Esophagus muscularis mucosa (tissue), 4 donors: Measurements from ENCODE around the gene ZER1. TPM values are rescaled to one million over a fixed set of nuclear protein-coding genes. Genes with fewer than 3 reads are reported as not detected.
A peak's percentile ranks its signal among the peaks of the same experiment; 100 is the strongest.

Experiments used
- DNase-seq: peaks from one replicate; pipeline ENCODE4 v3.0.0-alpha.2; 2017; ENCODE audit errors: extremely low spot score
- H3K27ac ChIP-seq, 4 donors: fragments of 200-600 bp; sonication (generic); replicated peaks in 1 of 4; 1 replicate in 3 of 4; 2 replicates in 1 of 4; pipeline ENCODE4 v1.5.1; 2016 to 2019; ENCODE audit warnings: mild to moderate bottlenecking in 1 of 4
- H3K27me3 ChIP-seq, 4 donors: fragments of 200-600 bp; sonication (generic); one replicate each; pipeline versions ENCODE4 v1.5.1 to v1.6.0; 2016 to 2019
- H3K36me3 ChIP-seq, 4 donors: fragments of 200-600 bp; sonication (generic); one replicate each; pipeline ENCODE4 v1.5.1; 2016 to 2019
- H3K4me1 ChIP-seq, 4 donors: fragments of 200-600 bp; sonication (generic); one replicate each; pipeline ENCODE4 v1.5.1; 2016 to 2019
- H3K4me3 ChIP-seq, 4 donors: fragments of 200-600 bp; sonication (generic); 1 replicate in 2 of 4; 2 replicates in 2 of 4; pipeline ENCODE4 v1.5.1; 2016 to 2019; ENCODE audit warnings: mild to moderate bottlenecking in 4 of 4, moderate library complexity in 1 of 4
- H3K9me3 ChIP-seq, 4 donors: fragments of 200-600 bp; sonication (generic); 1 replicate in 3 of 4; 2 replicates in 1 of 4; pipeline ENCODE4 v1.5.1; 2016 to 2019
- EP300 ChIP-seq: sonication (generic); formaldehyde crosslinking; IDR thresholded peaks from one replicate; pipeline ENCODE4 v1.6.1; 2017; ENCODE audit warnings: antibody characterized with exemption
- POLR2A ChIP-seq: fragments of 450-650 bp; IDR thresholded peaks from one replicate; pipeline ENCODE4 v1.6.1; 2017; ENCODE audit warnings: antibody characterized with exemption, moderate library complexity, mild to moderate bottlenecking, low read depth
- POLR2AphosphoS5 ChIP-seq, 2 donors: sonication (generic); formaldehyde crosslinking; IDR thresholded peaks; one replicate each; pipeline ENCODE4 v1.6.1; 2017; ENCODE audit warnings: antibody characterized with exemption in 2 of 2
- WGBS: methylation state at CpG from one replicate; pipeline ENCODE4 v1.1.5; 2018; 5-methylcytosine and 5-hydroxymethylcytosine counted together
- intact Hi-C: fragments of 100-400 bp; cut with DNase I; formaldehyde crosslinking; loops from one replicate; pipeline ENCODE4 v1.15.1; 2023
- total RNA-seq, 4 donors: library from RNA; depleted of rRNA; stranded (reverse); fragments of >200 nt; gene quantifications; one replicate each; pipeline versions ENCODE4 v1.1.0 to v1.2.1, GENCODE V29; 2016
- TF ChIP-seq, protein P1 (sequence below), 3 experiments: fragments of 200-600 bp in 2 of 3; fragments of 450-650 bp in 1 of 3; sonication (generic) in 2 of 3; IDR thresholded peaks; one replicate each; pipeline ENCODE4 v1.5.1; 2017 to 2019; ENCODE audit warnings: antibody characterized with exemption in 3 of 3, mild to moderate bottlenecking in 2 of 3, moderate library complexity in 1 of 3

Gene ZER1
- total RNA-seq, 4 donors from 2014 or later: 56.5 to 114 (median 79.4) TPM

DNA sequence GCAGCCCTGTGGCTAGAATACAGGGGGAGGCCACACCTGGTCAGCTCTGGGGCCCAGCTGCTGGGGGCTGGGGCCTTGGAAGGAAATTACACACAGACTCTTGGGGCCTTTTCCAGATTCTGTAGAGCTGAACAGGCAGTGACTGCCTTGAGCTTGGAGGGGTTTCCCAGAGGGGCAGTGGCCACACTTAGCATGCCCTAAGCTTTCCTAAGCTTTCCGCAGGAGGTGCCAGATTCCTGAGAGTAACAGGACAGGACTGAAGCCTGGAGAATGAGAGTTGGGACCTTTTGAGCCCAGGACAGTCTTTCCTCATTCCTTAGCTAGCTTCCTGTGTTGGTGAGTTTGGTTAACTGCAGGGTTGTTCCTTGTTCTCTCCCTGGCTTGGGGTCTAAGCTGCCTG is 16.7 kb upstream of the ZER1 start:
- TF ChIP-seq EP300: no peak
- no peak for TF ChIP-seq POLR2AphosphoS5 (IDR thresholded peaks at IDR 0.05)
- TF ChIP-seq, protein P1, sequence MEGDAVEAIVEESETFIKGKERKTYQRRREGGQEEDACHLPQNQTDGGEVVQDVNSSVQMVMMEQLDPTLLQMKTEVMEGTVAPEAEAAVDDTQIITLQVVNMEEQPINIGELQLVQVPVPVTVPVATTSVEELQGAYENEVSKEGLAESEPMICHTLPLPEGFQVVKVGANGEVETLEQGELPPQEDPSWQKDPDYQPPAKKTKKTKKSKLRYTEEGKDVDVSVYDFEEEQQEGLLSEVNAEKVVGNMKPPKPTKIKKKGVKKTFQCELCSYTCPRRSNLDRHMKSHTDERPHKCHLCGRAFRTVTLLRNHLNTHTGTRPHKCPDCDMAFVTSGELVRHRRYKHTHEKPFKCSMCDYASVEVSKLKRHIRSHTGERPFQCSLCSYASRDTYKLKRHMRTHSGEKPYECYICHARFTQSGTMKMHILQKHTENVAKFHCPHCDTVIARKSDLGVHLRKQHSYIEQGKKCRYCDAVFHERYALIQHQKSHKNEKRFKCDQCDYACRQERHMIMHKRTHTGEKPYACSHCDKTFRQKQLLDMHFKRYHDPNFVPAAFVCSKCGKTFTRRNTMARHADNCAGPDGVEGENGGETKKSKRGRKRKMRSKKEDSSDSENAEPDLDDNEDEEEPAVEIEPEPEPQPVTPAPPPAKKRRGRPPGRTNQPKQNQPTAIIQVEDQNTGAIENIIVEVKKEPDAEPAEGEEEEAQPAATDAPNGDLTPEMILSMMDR (IDR thresholded peaks at IDR 0.05): no peak
- TF ChIP-seq POLR2A: no peak
- H3K36me3 ChIP-seq: peaks cover 12 to 48% (median 39%) of the 10 kb centered on the region in 4 donors
- H3K27me3 ChIP-seq: no peaks in the 10 kb centered on the region
- no peak for DNase-seq
- H3K4me1 ChIP-seq: peaks cover 5 to 34% (median 30%) of the 10 kb centered on the region in 4 donors
- no peak overlapping the region for H3K27ac ChIP-seq
- WGBS: no CpG with 5 or more reads among the region's 1 CpG
- H3K4me3 ChIP-seq: peak overlapping the region; percentile 93 to 100 (median 98)
- no peaks in the 10 kb centered on the region for H3K9me3 ChIP-seq
- intact Hi-C loops: no loop called here

DNA sequence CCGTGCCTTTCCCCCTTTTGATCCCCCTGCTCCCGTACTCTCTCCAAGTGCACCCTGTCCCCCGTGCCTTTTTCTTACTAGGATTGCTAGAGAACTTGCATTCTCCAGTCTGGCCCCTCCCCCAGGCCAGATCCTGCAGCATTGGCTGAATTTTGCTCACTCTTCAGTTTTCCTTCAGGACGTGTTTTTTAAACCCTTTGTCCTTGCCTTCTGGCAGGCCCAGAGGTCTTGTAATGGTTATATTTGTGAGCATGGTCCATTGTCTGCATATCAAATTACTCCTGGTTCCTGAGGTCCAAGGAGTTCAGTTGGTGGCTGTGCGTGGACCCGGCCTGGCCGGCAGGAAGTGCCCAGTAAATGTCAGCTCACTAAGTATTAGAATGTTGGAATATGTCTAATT is 15.9 kb upstream of the ZER1 start:
- Histone ChIP-seq H3K27me3 (no peaks in the 10 kb centered on the region), H3K4me3 (peak overlapping the region; percentile 93 to 100 (median 98)), H3K9me3 (no peaks in the 10 kb centered on the region), H3K36me3 (peaks cover 12 to 40% (median 31%) of the 10 kb centered on the region in 4 donors), H3K27ac (peak overlapping the region; percentile 85 to 88 (median 86)), H3K4me1 (peaks cover 5 to 40% (median 35%) of the 10 kb centered on the region in 4 donors)
- TF ChIP-seq POLR2AphosphoS5 (IDR thresholded peaks at IDR 0.05): no peak
- TF ChIP-seq, protein P1 (IDR thresholded peaks at IDR 0.05): no peak
- intact Hi-C loops: loop anchor here (2.0 kb wide), 1 partner anchor 85 kb away; the partner anchor contains the start of gene PKN3
- no peak for DNase-seq
- under 1% methylated on average over 7 of the region's 7 CpGs for WGBS

DNA sequence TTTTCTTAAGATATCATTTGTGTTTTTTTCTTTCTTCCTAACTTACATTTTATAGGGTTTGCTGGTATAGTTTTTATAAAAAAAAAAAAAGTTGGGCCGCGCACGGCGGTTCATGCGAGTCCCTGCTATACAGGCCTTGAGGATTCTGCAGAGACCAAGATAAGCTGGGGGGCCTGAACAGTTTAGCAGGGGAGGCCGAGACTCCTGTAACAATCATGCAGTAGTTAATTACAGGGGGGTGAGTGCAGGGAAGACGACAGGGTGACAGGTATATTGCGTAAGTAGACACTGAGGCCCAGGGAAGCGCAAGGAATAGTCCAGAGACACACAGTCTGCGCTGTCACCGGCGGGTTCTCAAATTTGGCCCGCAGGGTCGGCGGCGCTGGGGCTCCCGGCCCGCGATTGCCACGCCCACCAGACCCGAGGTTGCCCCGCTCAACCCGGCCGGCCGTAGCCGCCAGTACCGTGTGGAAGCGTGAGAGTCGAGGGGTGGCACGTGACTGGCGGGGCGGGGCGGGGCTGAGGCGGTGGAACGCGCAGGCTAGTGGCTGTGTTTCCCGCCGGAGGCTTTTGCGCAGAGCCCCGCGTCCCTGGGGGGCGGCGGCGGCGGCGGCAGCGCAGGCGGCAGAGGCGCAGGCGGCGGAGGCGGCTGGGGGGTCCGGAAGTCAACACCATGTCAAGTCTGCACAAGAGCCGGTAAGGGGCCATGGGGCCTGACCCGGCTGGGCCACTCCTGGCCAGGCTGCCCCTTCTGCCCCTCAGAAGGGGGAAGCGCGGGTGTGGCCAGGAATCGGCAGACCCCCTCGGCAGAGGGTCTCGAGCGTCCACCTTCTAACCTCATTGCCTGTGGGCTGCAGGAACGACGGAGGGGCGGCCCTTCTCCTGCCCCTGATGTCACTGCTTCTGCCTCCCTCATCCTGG is 15.2 kb upstream of the ZER1 start, which contains the start of gene TBC1D13:
TBC1D13 (plus strand) TSS at position 573 of the 921 bp plus-strand sequence; CDS start at position 674, 101 bp downstream.
- H3K4me3 ChIP-seq: peak within 1 kb of the TSS; percentile 93 to 100 (median 98)
- intact Hi-C loops: loop anchor here (2.0 kb wide), 1 partner anchor 84 kb away; the partner anchor contains the start of gene PKN3
- TF ChIP-seq POLR2AphosphoS5 (IDR thresholded peaks at IDR 0.05) (peak; percentile 83 to 88), POLR2A (no peak), EP300 (no peak)
- TF ChIP-seq, protein P1 (IDR thresholded peaks at IDR 0.05): peak in 1 of 3 experiments; percentile 33
- 19% methylated on average over 25 of the region's 64 CpGs for WGBS
- H3K4me1 ChIP-seq: peaks cover 5 to 40% (median 35%) of the 10 kb centered on the region in 4 donors
- H3K27me3 ChIP-seq: no peaks in the 10 kb centered on the region
- DNase-seq: peak; percentile 98
- H3K27ac ChIP-seq: peak within 1 kb of the TSS; percentile 85 to 88 (median 86)
- H3K9me3 ChIP-seq: no peaks in the 10 kb centered on the region
- peaks cover 5 to 33% (median 24%) of the 10 kb centered on the region in 4 donors for H3K36me3 ChIP-seq

DNA sequence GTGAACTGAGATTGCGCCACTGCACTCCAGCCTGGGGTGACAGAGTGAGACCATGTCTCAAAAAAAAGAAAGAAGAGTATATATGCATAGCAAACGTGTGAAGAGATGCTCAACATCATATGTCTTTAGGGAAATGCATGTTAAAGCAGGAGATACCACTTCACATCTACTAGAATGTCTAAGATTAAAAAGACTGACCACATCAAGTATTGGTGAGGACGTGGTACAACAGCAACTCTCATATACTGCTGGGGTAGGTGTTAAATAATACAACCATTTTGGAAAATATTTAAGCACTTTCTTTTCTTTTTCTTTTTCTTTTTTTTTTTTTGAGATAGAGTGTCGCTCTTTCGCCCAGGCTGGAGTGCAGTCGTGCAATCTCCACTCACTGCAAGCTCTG is 13.7 kb upstream of the ZER1 start:
- TF ChIP-seq, protein P1 (IDR thresholded peaks at IDR 0.05): no peak
- TF ChIP-seq EP300: no peak
- TF ChIP-seq POLR2AphosphoS5 (IDR thresholded peaks at IDR 0.05): no peak
- TF ChIP-seq POLR2A: no peak
- H3K27ac ChIP-seq: no peak overlapping the region
- no peak for DNase-seq
- intact Hi-C loops: no loop called here
- H3K4me3 ChIP-seq: no peak overlapping the region
- 95% methylated on average over 6 of the region's 6 CpGs for WGBS
- peaks cover 5 to 40% (median 35%) of the 10 kb centered on the region in 4 donors for H3K4me1 ChIP-seq
- H3K27me3 ChIP-seq: no peaks in the 10 kb centered on the region
- H3K9me3 ChIP-seq: no peaks in the 10 kb centered on the region
- peaks cover 0 to 18% (median 9%) of the 10 kb centered on the region in 4 donors for H3K36me3 ChIP-seq
